Measurements from ENCODE around the gene MMADHC. TPM values are rescaled to one million over a fixed set of nuclear protein-coding genes. Genes with fewer than 3 reads are reported as not detected.

MMADHC gene
- total and polyA plus RNA-seq, 9 of the 15 experiments (the other 6 are each of a cell fraction or from before 2014, with no cell fraction given) = 187 to 850 (median 271) TPM

DNA sequence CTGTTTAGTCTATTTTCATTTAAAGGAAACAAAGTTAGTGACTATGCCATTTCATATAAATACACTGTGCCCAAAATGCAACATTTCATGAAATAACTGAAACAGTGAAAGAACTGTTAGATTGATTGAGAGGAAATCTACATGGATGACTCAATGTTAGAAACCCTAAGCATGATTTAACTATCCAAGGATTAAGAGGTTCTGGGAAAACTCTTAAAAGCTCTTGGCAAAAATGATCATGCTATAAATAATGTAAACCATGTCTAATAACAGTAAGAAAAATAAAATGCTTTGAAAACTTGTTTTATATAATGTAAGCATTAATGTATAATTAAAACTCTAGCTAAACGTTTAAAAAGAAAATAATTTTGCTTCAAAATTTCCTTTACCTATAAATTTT, 23.5 kb downstream of the MMADHC start:
- no peaks in the 10 kb centered on the region for H3K9me3 ChIP-seq (replicated peaks; ENCODE audit: control insufficient read depth, insufficient read depth, low read depth, low read length)
- no peaks in the 10 kb centered on the region for H3K4me1 ChIP-seq (replicated peaks in 1 of 2; ENCODE audit: control insufficient read depth in 2 of 2, insufficient read depth in 2 of 2, low read length in 2 of 2)
- ATAC-seq = no peak
- 0% methylated on average over 1 of the region's 1 CpG for WGBS (ENCODE audit: insufficient coverage, low coverage, missing lambda C conversion rate)
- H3K36me3 ChIP-seq (ENCODE audit: control insufficient read depth, insufficient read depth, low read length) = peaks cover 29% of the 10 kb centered on the region
- H3K79me2 ChIP-seq (ENCODE audit: control insufficient read depth, insufficient read depth, low read length) = no peaks in the 10 kb centered on the region
- intact Hi-C loops (cut with micrococcal nuclease) = loop anchor here (10.0 kb wide), 3 partner anchors 249 to 919 kb away; partner anchors contain the start of gene EPC2
- FAIRE-seq = no peak
- 0 out of 5 replicates have a peak, but pooled peaks cover 0 to 5% of the 10 kb centered on the region in 2 experiments for H3K27me3 ChIP-seq (ENCODE audit: control insufficient read depth in 2 of 2, insufficient read depth in 2 of 2, low read length in 2 of 2)
- H2AFZ ChIP-seq (ENCODE audit: low read depth, low read length) = no peak overlapping the region
- no peak for TF ChIP-seq ZFP30 (CRISPR knock-in tag; IDR thresholded peaks at IDR 0.05; ENCODE audit: borderline replicate concordance)
- TF ChIP-seq ZFP1 (CRISPR knock-in tag; IDR thresholded peaks at IDR 0.05) = no peak
- CTCF ChIA-PET (ENCODE audit: low intra/inter-chr PET ratio) = no interaction called here
- no peaks in the 10 kb centered on the region for H4K20me1 ChIP-seq (replicated peaks; ENCODE audit: control insufficient read depth, insufficient read depth, low read length)
- H3K27ac ChIP-seq (ENCODE audit: extremely low read depth, low read depth, low read length) = no peak overlapping the region
- no peak overlapping the region for H3K9ac ChIP-seq (ENCODE audit: insufficient read depth in 1 of 2, low read depth in 2 of 2, low read length in 2 of 2)
- no peak for DNase-seq (ENCODE audit: extremely low read depth in 1 of 4, low spot score in 3 of 4)
- POLR2A ChIA-PET = no interaction called here
- no peak overlapping the region for H3K4me2 ChIP-seq (ENCODE audit: insufficient read depth, low read length)
- no TSS peak for BruUV-seq (replicated peaks)
- no peak overlapping the region for H3K4me3 ChIP-seq
- no peaks in the 10 kb centered on the region for H3K9me1 ChIP-seq (ENCODE audit: control insufficient read depth, insufficient read depth, low read length)
- in situ Hi-C loops (cut with MboI) = loop anchor here (5.0 to 25.0 kb wide), 2 partner anchors 547 to 902 kb away; no protein-coding TSS in a partner anchor

DNA sequence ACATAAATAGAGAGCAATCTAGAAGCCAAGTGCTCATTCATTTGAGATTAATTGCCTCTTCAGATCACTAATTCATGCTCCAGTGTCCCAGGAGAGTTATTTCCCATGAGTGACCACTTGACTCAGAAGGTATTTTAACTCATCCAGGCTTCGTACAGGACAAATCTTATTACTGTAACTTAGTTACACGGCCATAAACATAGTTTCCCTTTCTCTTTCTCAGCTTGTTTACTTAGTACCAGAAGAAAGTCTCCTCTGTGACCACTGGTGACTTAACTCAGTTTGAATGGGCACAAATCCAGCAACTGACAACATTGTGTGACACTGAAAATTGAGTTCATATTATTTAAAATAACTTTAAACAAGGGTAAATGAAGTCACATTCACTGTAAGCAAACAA, 25.3 kb downstream of the MMADHC start:
- FAIRE-seq (no peak), DNase-seq (ENCODE audit: extremely low read depth in 1 of 4, low spot score in 3 of 4) (no peak), ATAC-seq (no peak)
- Histone ChIP-seq H3K9me3 (replicated peaks; ENCODE audit: control insufficient read depth, insufficient read depth, low read depth, low read length) (no peaks in the 10 kb centered on the region), H2AFZ (ENCODE audit: low read depth, low read length) (no peak overlapping the region), H3K27me3 (ENCODE audit: control insufficient read depth in 2 of 2, insufficient read depth in 2 of 2, low read length in 2 of 2) (peaks cover 0 to 5% of the 10 kb centered on the region in 2 experiments; a peak in 1 of 5 replicates), H3K4me3 (no peak overlapping the region), H3K79me2 (ENCODE audit: control insufficient read depth, insufficient read depth, low read length) (no peaks in the 10 kb centered on the region), H4K20me1 (replicated peaks; ENCODE audit: control insufficient read depth, insufficient read depth, low read length) (no peaks in the 10 kb centered on the region), H3K9ac (ENCODE audit: insufficient read depth in 1 of 2, low read depth in 2 of 2, low read length in 2 of 2) (no peak overlapping the region), H3K27ac (ENCODE audit: extremely low read depth, low read depth, low read length) (no peak overlapping the region), H3K9me1 (ENCODE audit: control insufficient read depth, insufficient read depth, low read length) (no peaks in the 10 kb centered on the region), H3K4me1 (replicated peaks in 1 of 2; ENCODE audit: control insufficient read depth in 2 of 2, insufficient read depth in 2 of 2, low read length in 2 of 2) (no peaks in the 10 kb centered on the region), H3K36me3 (ENCODE audit: control insufficient read depth, insufficient read depth, low read length) (peaks cover 11% of the 10 kb centered on the region; the same call in 1 of the 3 replicates), H3K4me2 (ENCODE audit: insufficient read depth, low read length) (no peak overlapping the region)
- BruUV-seq (replicated peaks) = no TSS peak
- CTCF ChIA-PET (ENCODE audit: low intra/inter-chr PET ratio) = interaction anchor here (0.6 to 3.2 kb wide), 2 partner anchors 22 to 545 kb away, joined by 3 to 24 read pairs; no protein-coding TSS in a partner anchor
- intact Hi-C loops (cut with micrococcal nuclease) = loop anchor here (10.0 kb wide), 3 partner anchors 248 to 918 kb away; partner anchors contain the start of gene EPC2
- in situ Hi-C loops (cut with MboI) = loop anchor here (5.0 to 25.0 kb wide), 2 partner anchors 545 to 900 kb away; no protein-coding TSS in a partner anchor
- POLR2A ChIA-PET = no interaction called here
- 27% methylated on average over 2 of the region's 2 CpGs for WGBS (ENCODE audit: insufficient coverage, low coverage, missing lambda C conversion rate)
- TF ChIP-seq FOXK2 (conservative IDR thresholded peaks at IDR 0.05 in 1 of 2, IDR thresholded peaks at IDR 0.05 in 1 of 2; ENCODE audit: low read depth in 2 of 2) (0 out of 4 replicates have a peak, but pooled peaks of 1 of the 2 experiments have one; percentile 39), HDAC8 (tag; IDR thresholded peaks at IDR 0.05) (no peak), FOXJ2 (tag; IDR thresholded peaks at IDR 0.05) (0 out of 2 replicates have a peak, but pooled peaks have one; percentile 36), RBM14 (IDR thresholded peaks at IDR 0.05; ENCODE audit: borderline replicate concordance, insufficient read depth, low read depth, low read length) (no peak), ESRRA (IDR thresholded peaks at IDR 0.05; ENCODE audit: borderline replicate concordance, low read depth) (no peak), FOXA3 (CRISPR knock-in tag; conservative IDR thresholded peaks at IDR 0.05 in 1 of 2, IDR thresholded peaks at IDR 0.05 in 1 of 2) (peak; percentile 85 to 86; a peak in 3 of 4 replicates)
- TF ChIP-seq, protein P1, sequence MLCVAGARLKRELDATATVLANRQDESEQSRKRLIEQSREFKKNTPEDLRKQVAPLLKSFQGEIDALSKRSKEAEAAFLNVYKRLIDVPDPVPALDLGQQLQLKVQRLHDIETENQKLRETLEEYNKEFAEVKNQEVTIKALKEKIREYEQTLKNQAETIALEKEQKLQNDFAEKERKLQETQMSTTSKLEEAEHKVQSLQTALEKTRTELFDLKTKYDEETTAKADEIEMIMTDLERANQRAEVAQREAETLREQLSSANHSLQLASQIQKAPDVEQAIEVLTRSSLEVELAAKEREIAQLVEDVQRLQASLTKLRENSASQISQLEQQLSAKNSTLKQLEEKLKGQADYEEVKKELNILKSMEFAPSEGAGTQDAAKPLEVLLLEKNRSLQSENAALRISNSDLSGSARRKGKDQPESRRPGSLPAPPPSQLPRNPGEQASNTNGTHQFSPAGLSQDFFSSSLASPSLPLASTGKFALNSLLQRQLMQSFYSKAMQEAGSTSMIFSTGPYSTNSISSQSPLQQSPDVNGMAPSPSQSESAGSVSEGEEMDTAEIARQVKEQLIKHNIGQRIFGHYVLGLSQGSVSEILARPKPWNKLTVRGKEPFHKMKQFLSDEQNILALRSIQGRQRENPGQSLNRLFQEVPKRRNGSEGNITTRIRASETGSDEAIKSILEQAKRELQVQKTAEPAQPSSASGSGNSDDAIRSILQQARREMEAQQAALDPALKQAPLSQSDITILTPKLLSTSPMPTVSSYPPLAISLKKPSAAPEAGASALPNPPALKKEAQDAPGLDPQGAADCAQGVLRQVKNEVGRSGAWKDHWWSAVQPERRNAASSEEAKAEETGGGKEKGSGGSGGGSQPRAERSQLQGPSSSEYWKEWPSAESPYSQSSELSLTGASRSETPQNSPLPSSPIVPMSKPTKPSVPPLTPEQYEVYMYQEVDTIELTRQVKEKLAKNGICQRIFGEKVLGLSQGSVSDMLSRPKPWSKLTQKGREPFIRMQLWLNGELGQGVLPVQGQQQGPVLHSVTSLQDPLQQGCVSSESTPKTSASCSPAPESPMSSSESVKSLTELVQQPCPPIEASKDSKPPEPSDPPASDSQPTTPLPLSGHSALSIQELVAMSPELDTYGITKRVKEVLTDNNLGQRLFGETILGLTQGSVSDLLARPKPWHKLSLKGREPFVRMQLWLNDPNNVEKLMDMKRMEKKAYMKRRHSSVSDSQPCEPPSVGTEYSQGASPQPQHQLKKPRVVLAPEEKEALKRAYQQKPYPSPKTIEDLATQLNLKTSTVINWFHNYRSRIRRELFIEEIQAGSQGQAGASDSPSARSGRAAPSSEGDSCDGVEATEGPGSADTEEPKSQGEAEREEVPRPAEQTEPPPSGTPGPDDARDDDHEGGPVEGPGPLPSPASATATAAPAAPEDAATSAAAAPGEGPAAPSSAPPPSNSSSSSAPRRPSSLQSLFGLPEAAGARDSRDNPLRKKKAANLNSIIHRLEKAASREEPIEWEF (CRISPR knock-in tag; IDR thresholded peaks at IDR 0.05) = no peak

Data from K562 (cell line).